Mesothelial cell of epicardium (in vitro differentiated cells): ENCODE measurements around the gene HAAO. TPM values are rescaled to one million over a fixed set of nuclear protein-coding genes. Genes with fewer than 3 reads are reported as not detected.

Source experiments
- DNase-seq, 2 experiments: peaks; one replicate each; pipeline ENCODE4 v3.0.0; 2021; ENCODE audit warnings: low spot score in 2 of 2; ENCODE audit not compliant: unreplicated experiment in 2 of 2
- H3K27ac Mint-ChIP-seq: 2 replicates; pipeline ENCODE4 v1.8.0; 2021; ENCODE audit warnings: mixed read lengths
- H3K27me3 Mint-ChIP-seq: 2 replicates; pipeline ENCODE4 v1.8.0; 2021; ENCODE audit warnings: low read depth, mixed read lengths
- H3K36me3 Mint-ChIP-seq: 2 replicates; pipeline ENCODE4 v1.8.0; 2021; ENCODE audit warnings: mixed read lengths
- H3K4me1 Mint-ChIP-seq: 2 replicates; pipeline ENCODE4 v1.8.0; 2021; ENCODE audit warnings: mixed read lengths
- H3K4me3 Mint-ChIP-seq: 2 replicates; pipeline ENCODE4 v1.8.0; 2021; ENCODE audit warnings: mild to moderate bottlenecking, moderate library complexity, mixed read lengths
- H3K9me3 Mint-ChIP-seq: 2 replicates; pipeline ENCODE4 v1.8.0; 2021; ENCODE audit warnings: mixed read lengths
- total RNA-seq: library from RNA; stranded (reverse); gene quantifications from 3 replicates; pipeline ENCODE4 v1.2.1, GENCODE V29; 2021
- TF ChIP-seq, protein P1 (sequence below): fragments of 200-600 bp; sonication (generic); IDR thresholded peaks from one replicate; pipeline ENCODE4 v1.5.0; 2021; ENCODE audit warnings: antibody characterized with exemption; ENCODE audit not compliant: unreplicated experiment

Gene HAAO
- total RNA-seq, 1 donor from 2014 or later = 23.3 TPM

- no peaks in the 10 kb centered on the region for H3K27me3 Mint-ChIP-seq
- H3K4me3 Mint-ChIP-seq = no peak overlapping the region
- TF ChIP-seq, protein P1, sequence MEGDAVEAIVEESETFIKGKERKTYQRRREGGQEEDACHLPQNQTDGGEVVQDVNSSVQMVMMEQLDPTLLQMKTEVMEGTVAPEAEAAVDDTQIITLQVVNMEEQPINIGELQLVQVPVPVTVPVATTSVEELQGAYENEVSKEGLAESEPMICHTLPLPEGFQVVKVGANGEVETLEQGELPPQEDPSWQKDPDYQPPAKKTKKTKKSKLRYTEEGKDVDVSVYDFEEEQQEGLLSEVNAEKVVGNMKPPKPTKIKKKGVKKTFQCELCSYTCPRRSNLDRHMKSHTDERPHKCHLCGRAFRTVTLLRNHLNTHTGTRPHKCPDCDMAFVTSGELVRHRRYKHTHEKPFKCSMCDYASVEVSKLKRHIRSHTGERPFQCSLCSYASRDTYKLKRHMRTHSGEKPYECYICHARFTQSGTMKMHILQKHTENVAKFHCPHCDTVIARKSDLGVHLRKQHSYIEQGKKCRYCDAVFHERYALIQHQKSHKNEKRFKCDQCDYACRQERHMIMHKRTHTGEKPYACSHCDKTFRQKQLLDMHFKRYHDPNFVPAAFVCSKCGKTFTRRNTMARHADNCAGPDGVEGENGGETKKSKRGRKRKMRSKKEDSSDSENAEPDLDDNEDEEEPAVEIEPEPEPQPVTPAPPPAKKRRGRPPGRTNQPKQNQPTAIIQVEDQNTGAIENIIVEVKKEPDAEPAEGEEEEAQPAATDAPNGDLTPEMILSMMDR = no peak
- H3K36me3 Mint-ChIP-seq = no peaks in the 10 kb centered on the region
- DNase-seq = no peak
- no peak overlapping the region for H3K27ac Mint-ChIP-seq
- H3K9me3 Mint-ChIP-seq = no peaks in the 10 kb centered on the region
- no peaks in the 10 kb centered on the region for H3K4me1 Mint-ChIP-seq
Observed at GRCh38 chr2:42769583-42770287, 22.6 kb downstream of the HAAO start.

DNA sequence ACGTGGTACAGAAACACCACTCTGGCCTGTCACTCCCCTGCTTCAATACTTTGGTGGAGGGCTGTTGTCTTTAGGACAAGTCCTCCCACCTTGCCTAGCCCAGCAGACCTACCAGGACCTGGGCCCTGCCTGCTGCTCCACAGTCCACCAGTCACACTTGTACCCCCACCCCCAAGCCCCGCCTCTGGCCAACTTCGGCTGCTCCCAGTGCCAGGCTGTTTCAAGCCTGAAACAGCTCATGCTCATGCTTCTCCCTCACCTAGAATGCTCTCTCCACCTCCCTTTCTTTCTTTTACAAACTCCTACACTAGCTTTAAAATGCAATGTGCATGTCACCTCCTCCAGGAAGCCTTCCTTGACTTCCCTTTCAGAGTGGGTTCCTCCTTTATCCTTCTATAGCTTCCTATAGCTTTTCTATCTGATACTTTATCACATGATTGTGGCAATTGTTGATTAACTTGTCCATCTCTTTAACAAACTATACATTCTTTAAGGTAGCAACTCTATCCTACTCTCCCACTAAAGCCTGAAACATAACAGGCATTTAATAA lies 23.6 kb downstream of the HAAO start:
- Mint-ChIP-seq H3K27me3 (no peaks in the 10 kb centered on the region), H3K36me3 (no peaks in the 10 kb centered on the region), H3K9me3 (no peaks in the 10 kb centered on the region), H3K27ac (no peak overlapping the region), H3K4me1 (no peaks in the 10 kb centered on the region), H3K4me3 (no peak overlapping the region)
- TF ChIP-seq, protein P1 = no peak
- no peak for DNase-seq

GRCh38 chr2:42767899-42768705 lies 24.3 kb downstream of the HAAO start:
- no peaks in the 10 kb centered on the region for H3K4me1 Mint-ChIP-seq
- TF ChIP-seq, protein P1 = no peak
- H3K27ac Mint-ChIP-seq = no peak overlapping the region
- H3K4me3 Mint-ChIP-seq = no peak overlapping the region
- H3K27me3 Mint-ChIP-seq = no peaks in the 10 kb centered on the region
- no peaks in the 10 kb centered on the region for H3K9me3 Mint-ChIP-seq
- H3K36me3 Mint-ChIP-seq = peaks cover 1% of the 10 kb centered on the region
- DNase-seq = no peak

GRCh38 chr2:42767080-42767898 lies 25.1 kb downstream of the HAAO start:
- TF ChIP-seq, protein P1 = no peak
- Mint-ChIP-seq H3K36me3 (peaks cover 4% of the 10 kb centered on the region), H3K4me3 (no peak overlapping the region), H3K4me1 (no peaks in the 10 kb centered on the region), H3K9me3 (no peaks in the 10 kb centered on the region), H3K27ac (no peak overlapping the region), H3K27me3 (no peaks in the 10 kb centered on the region)
- no peak for DNase-seq

DNA sequence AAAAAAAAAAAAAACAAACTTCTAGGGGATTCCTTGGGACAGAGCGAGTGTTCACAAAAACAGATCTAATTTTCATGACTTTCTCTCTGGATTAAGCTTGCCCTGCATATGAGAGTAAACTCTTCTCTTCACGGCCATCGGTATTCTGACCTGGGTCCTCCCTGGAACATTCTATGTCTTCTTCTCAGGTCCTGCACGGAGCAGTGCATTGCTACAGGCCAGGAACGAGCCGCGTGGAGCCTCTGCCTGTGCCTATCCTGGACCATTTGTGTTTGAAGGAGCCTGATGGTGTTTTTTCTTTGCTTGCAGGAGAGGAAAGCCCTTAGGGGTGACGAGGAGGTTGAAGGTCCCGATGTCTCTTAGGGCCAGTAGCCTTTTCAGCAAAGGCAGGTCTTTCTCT lies 26.7 kb downstream of the HAAO start:
- Mint-ChIP-seq H3K4me1 (no peaks in the 10 kb centered on the region), H3K9me3 (no peaks in the 10 kb centered on the region)

More for the DNA sequence above, 26.7 kb downstream of the HAAO start:
- DNase-seq = no peak
- TF ChIP-seq, protein P1 = no peak
- peaks cover 4% of the 10 kb centered on the region for H3K36me3 Mint-ChIP-seq
- H3K27ac Mint-ChIP-seq = no peak overlapping the region
- H3K27me3 Mint-ChIP-seq = no peaks in the 10 kb centered on the region
- no peak overlapping the region for H3K4me3 Mint-ChIP-seq
